Smooth muscle cell (in vitro differentiated cells): ENCODE results near the gene EFCAB8. TPM values are rescaled to one million over a fixed set of nuclear protein-coding genes. Genes with fewer than 3 reads are reported as not detected.

ENCODE experiments used
- DNase-seq: peaks from one replicate; lab custom pipeline; 2025; ENCODE audit not compliant: unreplicated experiment; lab: John Stamatoyannopoulos, UW
- H2AFZ ChIP-seq: fragments of 200-600 bp; sonication (generic); 2 replicates; pipeline ENCODE4 v1.6.0; 2016; ENCODE audit warnings: antibody characterized with exemption, low read depth, mild to moderate bottlenecking
- H3F3A ChIP-seq: fragments of 200-600 bp; sonication (generic); 2 replicates; pipeline ENCODE4 v1.6.0; 2017; ENCODE audit warnings: antibody characterized with exemption, low read depth
- H3K27ac ChIP-seq: fragments of 200-600 bp; sonication (generic); 2 replicates; pipeline ENCODE4 v1.5.1; 2016; ENCODE audit warnings: low read depth, mild to moderate bottlenecking
- H3K27me3 ChIP-seq: fragments of 200-600 bp; sonication (generic); 2 replicates; pipeline ENCODE4 v1.6.1; 2016; ENCODE audit warnings: low read depth, mild to moderate bottlenecking
- H3K36me3 ChIP-seq: fragments of 200-600 bp; sonication (generic); 2 replicates; pipeline ENCODE4 v1.5.1; 2016; ENCODE audit warnings: low read depth
- H3K4me1 ChIP-seq: fragments of 200-600 bp; sonication (generic); 2 replicates; pipeline ENCODE4 v1.5.1; 2016; ENCODE audit warnings: low read depth
- H3K4me2 ChIP-seq: fragments of 200-600 bp; sonication (generic); 2 replicates; pipeline ENCODE4 v1.6.0; 2016; ENCODE audit warnings: mild to moderate bottlenecking
- H3K4me3 ChIP-seq: fragments of 200-600 bp; sonication (generic); 2 replicates; pipeline ENCODE4 v1.5.1; 2016; ENCODE audit warnings: mild to moderate bottlenecking
- H3K79me2 ChIP-seq: fragments of 200-600 bp; sonication (generic); 2 replicates; pipeline ENCODE4 v1.6.0; 2016; ENCODE audit warnings: low read depth, mild to moderate bottlenecking
- H3K9ac ChIP-seq: fragments of 200-600 bp; sonication (generic); 2 replicates; pipeline ENCODE4 v1.6.0; 2016; ENCODE audit warnings: low read depth
- H3K9me3 ChIP-seq: fragments of 200-600 bp; sonication (generic); replicated peaks from 2 replicates; pipeline ENCODE4 v1.5.1; 2016; ENCODE audit warnings: low read depth
- H4K20me1 ChIP-seq: fragments of 200-600 bp; sonication (generic); 2 replicates; pipeline ENCODE4 v1.6.0; 2016; ENCODE audit warnings: low read depth
- CTCF ChIP-seq: fragments of 200-600 bp; sonication (generic); IDR thresholded peaks from 2 replicates; pipeline ENCODE4 v1.5.1; 2017; ENCODE audit warnings: borderline replicate concordance, mild to moderate bottlenecking, antibody characterized with exemption; ENCODE audit not compliant: insufficient read depth, poor library complexity, severe bottlenecking
- WGBS: methylation state at CpG from one replicate; pipeline ENCODE4 v1.1.7; 2016; ENCODE audit warnings: low lambda C conversion rate; 5-methylcytosine and 5-hydroxymethylcytosine counted together
- polyA plus RNA-seq: library from polyadenylated mRNA; unstranded; fragments of >200 nt; fragmentation: Nextera tagmentation; extraction: Ambion mirVana; gene quantifications from 2 replicates; pipeline ENCODE4 v1.2.1, GENCODE V29; 2016
- total RNA-seq: library from RNA; depleted of rRNA; stranded (reverse); fragments of >200 nt; gene quantifications from 2 replicates; pipeline ENCODE4 v1.2.3, GENCODE V29; 2014

EFCAB8 gene
- total and polyA plus RNA-seq, 2 experiments from 2014 or later, result 0.25 to 1.7 TPM

- Histone ChIP-seq H3F3A (no peaks in the 10 kb centered on the region), H3K4me2 (no peak overlapping the region), H3K4me3 (no peak overlapping the region), H4K20me1 (no peaks in the 10 kb centered on the region), H3K9me3 (no peaks in the 10 kb centered on the region), H3K79me2 (no peaks in the 10 kb centered on the region), H3K27ac (no peak overlapping the region), H3K4me1 (no peaks in the 10 kb centered on the region), H3K27me3 (no peaks in the 10 kb centered on the region), H2AFZ (no peak overlapping the region), H3K9ac (no peak overlapping the region), H3K36me3 (no peaks in the 10 kb centered on the region)
- WGBS, result 95% methylated on average over 6 of the region's 6 CpGs
- DNase-seq, result no peak
- no peak for TF ChIP-seq CTCF
These were observed 105.9 kb downstream of the EFCAB8 start for GRCh38 chr20:32964575-32964974.

- no peak for TF ChIP-seq CTCF
- no peak overlapping the region for H3K4me2 ChIP-seq
- no peak for DNase-seq
- no peaks in the 10 kb centered on the region for H3K36me3 ChIP-seq
- no peak overlapping the region for H3K27ac ChIP-seq
- no peaks in the 10 kb centered on the region for H4K20me1 ChIP-seq
- WGBS, result 90% methylated on average over 8 of the region's 8 CpGs
- H2AFZ ChIP-seq, result no peak overlapping the region
- no peak overlapping the region for H3K4me3 ChIP-seq
- no peaks in the 10 kb centered on the region for H3F3A ChIP-seq
- no peaks in the 10 kb centered on the region for H3K4me1 ChIP-seq
- H3K9ac ChIP-seq, result no peak overlapping the region
- H3K9me3 ChIP-seq, result no peaks in the 10 kb centered on the region
- no peaks in the 10 kb centered on the region for H3K27me3 ChIP-seq
- no peaks in the 10 kb centered on the region for H3K79me2 ChIP-seq
These were observed 106.4 kb downstream of the EFCAB8 start for GRCh38 chr20:32965115-32965514.

GRCh38 chr20:32965581-32966373 lies 107.1 kb downstream of the EFCAB8 start:
- no peaks in the 10 kb centered on the region for H3K9me3 ChIP-seq
- no peak overlapping the region for H3K9ac ChIP-seq
- 91% methylated on average over 12 of the region's 12 CpGs for WGBS
- no peak for DNase-seq
- H4K20me1 ChIP-seq, result no peaks in the 10 kb centered on the region
- no peaks in the 10 kb centered on the region for H3F3A ChIP-seq
- no peak overlapping the region for H3K4me2 ChIP-seq
- no peak overlapping the region for H2AFZ ChIP-seq
- H3K27ac ChIP-seq, result no peak overlapping the region
- TF ChIP-seq CTCF, result no peak
- H3K4me1 ChIP-seq, result no peaks in the 10 kb centered on the region
- no peaks in the 10 kb centered on the region for H3K79me2 ChIP-seq
- no peaks in the 10 kb centered on the region for H3K27me3 ChIP-seq
- no peak overlapping the region for H3K4me3 ChIP-seq
- H3K36me3 ChIP-seq, result no peaks in the 10 kb centered on the region

- no peak overlapping the region for H2AFZ ChIP-seq
- no peak for DNase-seq
- no peaks in the 10 kb centered on the region for H4K20me1 ChIP-seq
- 94% methylated on average over 4 of the region's 4 CpGs for WGBS
- no peak overlapping the region for H3K27ac ChIP-seq
- no peak overlapping the region for H3K4me3 ChIP-seq
- no peak for TF ChIP-seq CTCF
- no peak overlapping the region for H3K9ac ChIP-seq
- H3K9me3 ChIP-seq, result no peaks in the 10 kb centered on the region
- peaks cover under 1% of the 10 kb centered on the region for H3K4me1 ChIP-seq
- H3F3A ChIP-seq, result no peaks in the 10 kb centered on the region
- H3K79me2 ChIP-seq, result no peaks in the 10 kb centered on the region
- H3K4me2 ChIP-seq, result no peak overlapping the region
- H3K36me3 ChIP-seq, result no peaks in the 10 kb centered on the region
- no peaks in the 10 kb centered on the region for H3K27me3 ChIP-seq
These were observed 107.7 kb downstream of the EFCAB8 start for GRCh38 chr20:32966382-32966781.
